Inflammatory macrophage treated with lipopolysaccharide for 4 hours (primary cell): Measurements from ENCODE around the gene LY6G6D.

ENCODE experiments used
- DNase-seq: peaks from one replicate; pipeline ENCODE4 v3.0.0-alpha.2; 2020

The LY6G6D gene

GRCh38 chr6:31737315-31737990, 22.3 kb downstream of the LY6G6D start:
- peak; percentile 80 for DNase-seq

DNA sequence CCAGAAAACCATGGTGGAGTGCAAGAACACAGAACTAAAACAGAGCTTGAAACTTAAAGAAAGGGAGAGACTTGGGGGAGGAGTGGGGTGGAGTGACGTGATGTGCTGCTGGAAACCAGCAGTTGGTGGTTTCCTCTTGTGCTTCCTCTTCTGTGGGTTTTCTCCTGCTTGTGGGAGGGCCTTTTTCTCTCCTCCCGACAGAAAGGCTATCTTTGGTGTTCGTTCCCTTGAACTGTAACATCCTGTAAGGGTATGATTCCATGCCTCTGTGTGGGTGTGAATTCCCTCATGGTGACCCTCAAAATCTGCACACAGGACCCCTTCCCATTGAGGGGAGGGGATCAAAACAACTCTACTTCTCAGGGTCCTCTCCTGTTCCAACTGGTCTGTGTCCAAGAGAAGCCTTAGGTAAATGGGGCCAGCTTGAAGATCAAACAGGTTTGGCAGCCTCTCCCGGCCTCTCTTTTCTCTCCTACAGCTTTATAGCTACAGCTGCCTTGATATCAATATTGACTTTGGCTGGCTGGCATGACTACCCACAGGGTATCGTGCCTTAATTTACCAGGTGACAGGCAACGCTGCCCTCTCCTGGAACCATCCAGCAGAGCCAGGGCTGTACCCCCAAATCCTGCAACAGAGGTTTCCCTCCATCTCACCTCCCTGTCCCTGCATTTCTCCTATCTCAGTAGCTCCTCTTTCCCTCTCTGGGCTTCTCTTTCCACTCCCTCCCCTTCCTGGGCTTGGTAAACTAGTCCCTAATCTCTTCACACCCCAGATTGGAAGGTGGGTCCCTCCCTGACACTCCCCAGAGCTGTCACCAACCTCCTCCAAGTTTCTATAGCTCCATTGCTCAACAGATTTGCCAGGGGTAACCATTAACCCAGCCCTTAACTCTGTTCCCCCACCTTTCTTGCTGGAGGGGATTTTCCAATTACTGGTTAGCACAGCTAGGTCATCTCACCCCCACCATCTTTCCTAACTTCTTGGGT, 23.1 kb downstream of the LY6G6D start:
- peak; percentile 95 for DNase-seq

DNA sequence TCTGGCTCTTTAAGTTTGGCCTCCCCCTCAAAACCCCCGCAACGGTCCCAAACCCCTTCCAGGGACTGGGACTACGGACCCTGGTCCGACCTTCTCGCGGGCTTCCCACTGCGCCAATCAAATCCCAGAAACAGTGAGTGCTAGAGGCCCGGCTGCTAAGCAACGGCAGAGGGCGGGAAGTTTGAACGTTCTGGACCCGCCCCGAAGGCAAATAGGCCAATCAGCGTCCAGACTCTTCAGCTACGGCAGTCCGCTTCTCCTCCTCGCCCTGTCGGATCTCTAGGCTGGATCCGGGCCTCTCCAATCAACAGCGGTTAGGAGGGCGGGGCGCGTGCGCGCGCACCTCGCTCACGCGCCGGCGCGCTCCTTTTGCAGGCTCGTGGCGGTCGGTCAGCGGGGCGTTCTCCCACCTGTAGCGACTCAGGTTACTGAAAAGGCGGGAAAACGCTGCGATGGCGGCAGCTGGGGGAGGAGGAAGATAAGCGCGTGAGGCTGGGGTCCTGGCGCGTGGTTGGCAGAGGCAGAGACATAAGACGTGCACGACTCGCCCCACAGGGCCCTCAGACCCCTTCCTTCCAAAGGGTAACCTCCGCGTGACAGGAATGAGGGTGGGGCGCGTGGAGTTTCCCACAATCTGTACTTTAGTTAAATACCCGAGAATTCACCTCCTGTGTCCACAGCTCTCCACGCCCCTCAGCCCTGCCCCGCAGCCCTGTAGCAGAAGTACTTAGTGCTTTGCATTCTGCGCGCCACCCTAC, 24.7 kb downstream of the LY6G6D start, which contains the start of gene MSH5:
Gene MSH5 (plus strand): TSS at position 367 of the 758 bp plus-strand sequence. CDS start 462 bp downstream, outside the sequence.
- peak; percentile 99 for DNase-seq

DNA sequence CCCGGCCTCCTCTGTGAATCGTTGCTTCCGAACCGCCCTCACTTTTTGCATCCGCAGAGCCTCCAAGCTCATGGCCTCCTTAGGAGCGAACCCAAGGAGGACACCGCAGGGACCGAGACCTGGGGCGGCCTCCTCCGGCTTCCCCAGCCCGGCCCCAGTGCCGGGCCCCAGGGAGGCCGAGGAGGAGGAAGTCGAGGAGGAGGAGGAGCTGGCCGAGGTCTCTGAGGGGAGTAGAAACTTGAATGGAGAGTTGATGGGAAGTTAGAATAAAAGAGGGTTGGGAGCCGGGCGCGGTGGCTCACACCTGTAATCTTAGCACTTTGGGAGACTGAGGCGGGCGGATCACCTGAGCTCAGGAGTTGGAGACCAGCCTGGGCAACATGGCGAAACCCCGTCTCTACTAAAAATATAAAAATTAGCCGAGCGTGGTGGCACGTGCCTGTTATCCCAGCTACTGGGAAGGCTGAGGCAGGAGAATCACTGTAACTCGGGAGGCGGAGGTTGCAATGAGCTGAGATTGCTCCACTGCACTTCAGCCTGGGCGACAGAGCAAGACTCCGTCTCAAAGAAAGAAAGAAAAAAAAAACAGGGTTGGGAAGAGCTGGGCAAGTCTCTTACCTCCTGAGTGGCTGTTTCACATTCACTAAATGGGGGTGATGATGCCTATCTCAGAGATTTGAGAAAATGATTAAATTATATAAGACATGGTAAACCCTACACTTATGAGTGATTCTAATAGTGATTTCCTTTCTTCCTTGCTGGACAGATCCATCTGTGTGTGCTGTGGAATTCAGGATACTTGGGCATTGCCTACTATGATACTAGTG, 25.5 kb downstream of the LY6G6D start:
- peak; percentile 62 for DNase-seq

- DNase-seq: no peak
Observed at GRCh38 chr6:31741815-31742214, 26.7 kb downstream of the LY6G6D start.

- no peak for DNase-seq
Observed at GRCh38 chr6:31742894-31743293, 27.7 kb downstream of the LY6G6D start.

DNA sequence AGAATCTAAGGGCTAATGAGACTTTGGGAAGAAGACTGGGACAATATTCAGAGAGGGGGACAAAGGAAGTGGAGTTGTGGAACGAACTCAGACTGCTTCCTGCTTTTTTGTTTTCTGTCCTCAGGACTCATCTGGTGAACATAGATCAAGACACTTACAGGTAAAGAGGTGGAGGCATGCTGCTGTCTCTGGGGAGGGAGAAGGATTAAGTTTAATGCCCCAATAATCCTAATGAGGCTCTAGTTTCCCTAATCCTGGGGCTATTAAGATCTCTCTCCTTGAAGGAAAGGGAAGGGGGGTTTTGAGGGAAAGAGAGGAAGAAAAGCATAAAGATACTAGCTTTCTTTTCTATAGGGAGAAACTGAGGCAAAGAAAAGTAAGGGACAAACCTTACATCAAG, 29.3 kb downstream of the LY6G6D start:
- no peak for DNase-seq

DNA sequence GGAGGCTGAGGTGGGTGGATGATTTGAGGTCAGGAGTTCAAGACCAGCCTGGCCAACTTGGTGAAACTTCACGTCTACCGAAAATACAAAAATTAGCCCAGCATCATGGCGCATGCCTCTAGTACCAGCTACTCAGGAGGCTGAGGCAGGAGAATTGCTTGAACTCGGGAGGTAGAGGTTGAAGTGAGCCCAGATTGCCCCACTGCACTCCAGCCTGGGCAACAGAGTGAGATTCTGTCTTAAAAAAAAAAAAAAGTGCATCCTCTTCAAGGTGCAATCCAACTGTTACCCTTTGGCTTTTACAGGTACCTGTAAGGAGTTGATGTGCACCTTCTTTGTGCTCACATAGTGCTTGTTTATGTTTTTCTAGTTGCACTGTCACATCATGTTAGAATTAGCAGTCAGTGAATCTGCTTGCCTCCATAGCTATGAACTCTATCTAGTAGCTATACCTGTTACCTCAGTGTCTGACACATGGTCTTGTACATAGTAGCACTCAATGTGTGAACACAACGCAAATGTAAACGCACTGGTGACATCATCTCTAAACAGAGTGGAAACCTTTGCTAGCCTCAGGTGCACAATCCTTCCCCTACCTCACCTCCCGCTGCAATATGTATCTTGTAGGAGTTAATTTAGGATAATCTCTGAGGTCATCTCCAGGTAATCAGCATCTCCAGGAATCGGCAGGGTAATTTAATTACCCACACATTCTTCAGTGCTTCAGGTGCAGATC, 34.3 kb downstream of the LY6G6D start:
- DNase-seq: no peak

- DNase-seq: no peak
Observed at GRCh38 chr6:31750411-31751022, 35.4 kb downstream of the LY6G6D start.

GRCh38 chr6:31752739-31753319, 37.7 kb downstream of the LY6G6D start:
- no peak for DNase-seq

GRCh38 chr6:31758281-31758680, 43.1 kb downstream of the LY6G6D start:
- no peak for DNase-seq

DNA sequence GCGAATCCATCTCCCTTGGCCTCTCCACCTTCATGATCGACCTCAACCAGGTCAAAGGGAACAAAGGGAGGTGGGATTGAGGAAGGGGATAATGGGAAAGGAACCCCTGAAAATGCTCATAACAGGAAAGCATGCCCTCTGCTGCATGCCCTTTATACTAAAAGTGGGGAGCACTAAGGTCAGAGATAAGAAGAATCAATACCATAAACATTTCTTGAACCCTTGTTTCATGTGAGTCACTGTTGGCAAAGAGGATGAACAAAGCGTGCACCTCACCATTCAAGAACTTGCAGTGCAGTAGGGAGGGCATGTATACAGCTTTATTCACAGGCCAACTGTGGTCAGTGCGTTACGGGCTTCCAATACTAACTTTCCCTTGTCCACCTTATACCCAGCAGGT, 45.6 kb downstream of the LY6G6D start:
- DNase-seq: no peak

DNA sequence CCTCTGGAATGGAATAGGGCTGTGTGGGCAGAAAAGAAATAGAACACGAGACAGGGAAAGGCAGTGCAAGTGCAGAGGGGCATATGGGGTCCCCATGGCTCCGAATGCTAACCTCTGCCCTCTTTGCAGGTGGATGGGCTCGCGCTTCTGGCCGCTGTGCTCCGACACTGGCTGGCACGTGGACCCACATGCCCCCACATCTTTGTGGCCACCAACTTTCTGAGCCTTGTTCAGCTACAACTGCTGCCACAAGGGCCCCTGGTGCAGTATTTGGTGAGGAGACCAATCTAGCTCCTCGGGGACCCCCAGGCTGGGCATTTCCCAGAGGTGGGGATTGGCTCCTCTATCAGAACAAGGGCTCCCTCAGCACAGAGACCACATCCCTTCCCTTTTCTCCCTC, 46.2 kb downstream of the LY6G6D start:
- DNase-seq: no peak

GRCh38 chr6:31762356-31762755, 47.2 kb downstream of the LY6G6D start, which contains the start of gene SAPCD1:
TSS of gene SAPCD1 (plus strand) at chr6:31762656. CDS start at chr6:31763055, 399 bp downstream.
- no peak for DNase-seq

DNA sequence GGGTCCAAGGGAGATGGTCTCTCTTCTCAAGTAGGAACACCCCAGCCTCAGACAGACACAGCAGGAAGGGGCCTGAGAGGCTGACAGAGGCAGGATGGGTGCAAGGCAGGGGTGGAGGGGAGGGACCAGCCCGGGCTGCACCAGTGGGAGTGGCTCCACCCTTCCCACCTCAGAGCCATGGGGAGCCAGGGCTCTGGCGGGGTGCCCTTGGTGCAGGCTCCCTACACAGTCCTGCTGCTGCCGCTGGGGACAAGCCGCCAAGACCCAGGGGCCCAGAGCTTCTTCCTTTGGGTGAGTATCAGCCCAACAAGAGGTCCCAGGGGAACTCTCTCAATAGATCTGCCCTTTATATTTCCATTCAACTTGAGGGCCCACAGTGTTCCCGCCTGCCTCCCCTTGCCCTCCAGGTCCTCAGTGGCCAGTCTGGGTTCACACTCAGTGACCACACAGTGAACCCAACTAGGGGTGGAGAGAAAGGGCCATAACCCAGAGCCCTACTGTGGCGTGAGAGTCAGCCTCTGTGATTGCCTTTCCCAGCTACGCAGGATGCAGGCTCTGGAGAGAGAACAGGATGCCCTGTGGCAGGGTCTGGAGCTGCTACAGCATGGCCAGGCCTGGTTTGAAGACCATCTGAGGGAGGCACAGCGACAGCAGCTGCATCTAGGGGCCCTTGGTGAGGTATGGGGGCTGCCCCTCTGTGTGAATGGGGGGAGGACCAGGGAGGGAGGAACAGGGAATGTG, 47.9 kb downstream of the LY6G6D start:
- no peak for DNase-seq

GRCh38 chr6:31763619-31763940, 48.4 kb downstream of the LY6G6D start:
- no peak for DNase-seq

GRCh38 chr6:31764198-31764597, 49.0 kb downstream of the LY6G6D start:
- no peak for DNase-seq

- DNase-seq: no peak
Observed at GRCh38 chr6:31765559-31765909, 50.4 kb downstream of the LY6G6D start.

GRCh38 chr6:31765910-31766794, 51.0 kb downstream of the LY6G6D start:
- no peak for DNase-seq
